Neural progenitor cell (in vitro differentiated cells): ENCODE measurements around the gene AUH. TPM values are rescaled to one million over a fixed set of nuclear protein-coding genes. Genes with fewer than 3 reads are reported as not detected.

ENCODE experiments used
- DNase-seq: peaks from one replicate; pipeline ENCODE4 v3.0.0-alpha.2; 2016; ENCODE audit warnings: low spot score
- H2AFZ ChIP-seq: fragments of 200-600 bp; sonication (generic); replicated peaks from 2 replicates; pipeline ENCODE4 v1.6.1; 2016; ENCODE audit warnings: antibody characterized with exemption
- H3F3A ChIP-seq: fragments of 200-600 bp; sonication (generic); 2 replicates; pipeline ENCODE4 v1.6.1; 2016; ENCODE audit warnings: antibody characterized with exemption, low read depth
- H3K27ac ChIP-seq: fragments of 200-600 bp; sonication (generic); 2 replicates; pipeline ENCODE4 v1.5.1; 2016; ENCODE audit warnings: mild to moderate bottlenecking
- H3K27me3 ChIP-seq: fragments of 200-600 bp; sonication (generic); 2 replicates; pipeline ENCODE4 v1.6.1; 2016; ENCODE audit warnings: mild to moderate bottlenecking, moderate library complexity
- H3K36me3 ChIP-seq: fragments of 200-600 bp; sonication (generic); 2 replicates; pipeline ENCODE4 v1.5.1; 2016
- H3K4me1 ChIP-seq: fragments of 200-600 bp; sonication (generic); 2 replicates; pipeline ENCODE4 v1.6.1; 2016; ENCODE audit warnings: mixed run types
- H3K4me2 ChIP-seq: fragments of 200-600 bp; sonication (generic); 2 replicates; pipeline ENCODE4 v1.6.1; 2016
- H3K4me3 ChIP-seq: fragments of 200-600 bp; sonication (generic); 2 replicates; pipeline ENCODE4 v1.5.1; 2016
- H3K79me2 ChIP-seq: fragments of 200-600 bp; sonication (generic); 2 replicates; pipeline ENCODE4 v1.6.1; 2016; ENCODE audit warnings: low read depth
- H3K9ac ChIP-seq: fragments of 200-600 bp; sonication (generic); 2 replicates; pipeline ENCODE4 v1.6.1; 2016
- H3K9me3 ChIP-seq: fragments of 200-600 bp; sonication (generic); 2 replicates; pipeline ENCODE4 v1.5.1; 2016; ENCODE audit warnings: low read depth
- H4K20me1 ChIP-seq: fragments of 200-600 bp; sonication (generic); 2 replicates; pipeline ENCODE4 v1.6.1; 2016; ENCODE audit warnings: low read depth
- H3K27ac Mint-ChIP-seq: 3 replicates; pipeline ENCODE4 v1.8.0; 2021; ENCODE audit warnings: mixed read lengths
- H3K27me3 Mint-ChIP-seq: 2 replicates; pipeline ENCODE4 v1.8.0; 2022; ENCODE audit warnings: low read depth, mild to moderate bottlenecking, inconsistent platforms, moderate library complexity, mixed read lengths; ENCODE audit not compliant: insufficient read depth
- H3K36me3 Mint-ChIP-seq: 3 replicates; pipeline ENCODE4 v1.8.0; 2021; ENCODE audit warnings: mixed read lengths
- H3K4me1 Mint-ChIP-seq: 3 replicates; pipeline ENCODE4 v1.8.0; 2021; ENCODE audit warnings: mixed read lengths
- H3K4me3 Mint-ChIP-seq: 3 replicates; pipeline ENCODE4 v1.8.0; 2021; ENCODE audit warnings: mild to moderate bottlenecking, moderate library complexity, mixed read lengths
- H3K9me3 Mint-ChIP-seq: 3 replicates; pipeline ENCODE4 v1.8.0; 2020; ENCODE audit warnings: mixed read lengths
- CTCF ChIP-seq: fragments of 200-600 bp; sonication (generic); IDR thresholded peaks from 2 replicates; pipeline ENCODE4 v1.5.1; 2017; ENCODE audit warnings: antibody characterized with exemption, mild to moderate bottlenecking
- EZH2 ChIP-seq: fragments of 200-600 bp; sonication (generic); IDR thresholded peaks from 2 replicates; pipeline ENCODE4 v1.6.1; 2017; ENCODE audit warnings: antibody characterized with exemption, mild to moderate bottlenecking, moderate library complexity
- EZH2phosphoT487 ChIP-seq: fragments of 200-600 bp; sonication (generic); IDR thresholded peaks from 2 replicates; pipeline ENCODE4 v1.6.1; 2017; ENCODE audit warnings: antibody characterized with exemption
- total RNA-seq: library from RNA; depleted of rRNA; stranded (reverse); fragments of >200 nt; gene quantifications from 2 replicates; pipeline ENCODE4 v1.2.3, GENCODE V29; 2015; ENCODE audit warnings: low replicate concordance

The AUH gene
- total RNA-seq, 1 donor from 2014 or later, result 17.3 TPM

DNA sequence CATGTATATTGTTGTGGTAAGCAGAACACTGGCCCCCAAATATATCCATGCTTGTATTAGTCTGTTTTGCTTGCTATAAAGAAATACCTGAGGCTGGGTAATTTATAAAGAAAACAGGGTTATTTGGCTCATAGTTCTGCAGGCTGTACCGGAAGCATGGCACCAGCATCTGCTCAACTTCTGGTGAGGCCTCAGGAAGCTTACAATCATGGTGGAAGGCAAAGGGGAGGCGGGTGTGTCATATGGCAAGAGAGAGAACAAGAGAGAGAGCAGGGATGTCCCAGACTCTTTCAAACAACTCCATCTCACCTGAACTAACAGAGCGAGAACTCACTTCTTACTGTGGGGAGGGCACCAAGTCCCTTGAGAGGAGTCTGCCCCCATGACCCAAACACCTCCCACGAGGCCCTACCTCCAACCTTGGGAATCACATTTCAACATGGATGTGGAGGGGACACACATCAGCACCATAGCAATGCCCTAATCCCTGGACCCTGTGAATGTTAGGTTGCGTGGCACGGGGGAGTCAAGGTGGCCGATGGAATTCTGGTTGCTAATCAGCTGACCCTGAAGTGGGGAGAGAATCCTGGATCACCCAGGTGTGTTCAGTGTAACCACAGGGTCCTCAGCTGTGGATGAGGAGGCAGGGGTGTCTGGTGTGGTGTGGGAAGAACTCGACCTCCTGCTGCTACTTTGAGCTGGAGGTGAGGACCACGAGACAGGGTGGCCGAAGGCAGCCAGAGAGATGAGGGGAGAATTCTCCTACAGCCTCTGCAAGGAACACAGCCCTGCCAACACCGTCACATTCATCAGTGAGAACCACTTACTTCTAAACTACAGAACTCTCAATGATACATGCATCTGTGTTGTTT, 172.8 kb downstream of the AUH start:
- no peak overlapping the region for H3K27ac Mint-ChIP-seq
- Histone ChIP-seq H3K4me3 (no peak overlapping the region), H2AFZ (no peak overlapping the region)

DNA sequence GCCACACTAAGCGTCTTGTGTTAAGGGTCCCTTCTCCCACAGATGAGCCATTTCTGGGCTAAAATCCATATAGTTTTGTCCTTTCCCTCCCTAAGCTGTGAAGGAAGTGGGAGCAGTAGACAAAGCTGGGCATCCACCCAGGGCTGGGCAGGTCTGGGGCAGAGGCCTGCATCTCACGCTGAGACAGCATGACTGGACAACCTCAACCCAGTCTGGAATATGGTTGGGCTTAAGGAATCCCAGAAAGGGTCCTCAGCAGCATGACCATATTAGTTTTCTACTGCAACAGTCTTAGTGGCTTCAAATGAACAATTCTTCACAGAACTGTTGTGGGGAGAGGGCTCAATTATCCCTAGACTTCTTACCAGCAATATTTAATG, 173.8 kb downstream of the AUH start:
- Mint-ChIP-seq H3K27me3 (peaks cover 9% of the 10 kb centered on the region), H3K27ac (no peak overlapping the region), H3K4me1 (peaks cover 20% of the 10 kb centered on the region), H3K36me3 (peaks cover 2% of the 10 kb centered on the region), H3K4me3 (no peak overlapping the region), H3K9me3 (peaks cover 5% of the 10 kb centered on the region)
- TF ChIP-seq CTCF (no peak), EZH2phosphoT487 (no peak), EZH2 (no peak)
- Histone ChIP-seq H4K20me1 (no peaks in the 10 kb centered on the region), H3K4me2 (no peak overlapping the region), H3K27ac (no peak overlapping the region), H3K27me3 (peaks cover 16% of the 10 kb centered on the region), H3K9ac (no peak overlapping the region), H3F3A (no peaks in the 10 kb centered on the region), H2AFZ (no peak overlapping the region), H3K9me3 (no peaks in the 10 kb centered on the region), H3K36me3 (no peaks in the 10 kb centered on the region), H3K4me3 (no peak overlapping the region), H3K4me1 (no peaks in the 10 kb centered on the region), H3K79me2 (no peaks in the 10 kb centered on the region)
- DNase-seq, result no peak

More for the DNA sequence above, 172.8 kb downstream of the AUH start:
- Histone ChIP-seq H3K4me2 (no peak overlapping the region), H3K36me3 (no peaks in the 10 kb centered on the region), H3K9ac (no peak overlapping the region), H3K9me3 (no peaks in the 10 kb centered on the region), H3K4me1 (no peaks in the 10 kb centered on the region), H4K20me1 (no peaks in the 10 kb centered on the region), H3K27me3 (peaks cover 25% of the 10 kb centered on the region), H3K27ac (no peak overlapping the region), H3K79me2 (no peaks in the 10 kb centered on the region), H3F3A (peaks cover 8% of the 10 kb centered on the region)
- Mint-ChIP-seq H3K9me3 (peaks cover 5% of the 10 kb centered on the region), H3K4me3 (no peak overlapping the region), H3K27me3 (peaks cover 9% of the 10 kb centered on the region), H3K4me1 (peaks cover 24% of the 10 kb centered on the region), H3K36me3 (peaks cover 2% of the 10 kb centered on the region)
- TF ChIP-seq CTCF (no peak), EZH2 (no peak), EZH2phosphoT487 (no peak)
- no peak for DNase-seq

DNA sequence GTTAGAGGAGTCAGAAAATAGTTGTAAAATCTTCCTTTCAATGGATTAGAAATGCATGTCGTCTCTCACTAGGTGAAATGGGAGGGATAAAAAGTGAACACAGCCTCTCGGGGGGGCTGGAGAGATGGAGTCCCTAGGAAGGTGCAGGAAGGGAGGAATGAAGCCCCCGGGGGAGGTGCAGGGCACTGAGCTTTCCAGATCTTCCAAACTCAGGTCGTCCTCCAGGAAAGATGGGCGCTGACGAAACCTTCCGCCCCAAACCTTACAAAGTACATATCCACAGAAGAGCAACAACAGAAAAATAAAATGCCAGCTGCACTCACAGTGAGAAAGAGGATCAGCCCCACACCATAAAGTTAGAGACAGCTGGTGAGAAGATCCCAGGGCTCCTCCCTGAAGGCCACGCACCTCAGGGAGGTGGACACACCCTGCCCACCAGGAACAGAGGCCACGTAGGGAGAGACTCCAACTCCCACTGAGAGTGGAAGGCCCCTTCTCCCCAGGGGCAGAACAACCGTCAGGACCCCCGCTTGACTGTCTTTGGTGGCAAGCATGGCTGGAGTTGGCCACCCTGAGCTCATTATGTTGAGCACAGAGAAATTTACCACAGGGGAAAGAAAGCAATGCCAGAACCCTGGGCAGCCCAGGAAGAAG, 174.3 kb downstream of the AUH start:
- H3K4me2 ChIP-seq, result no peak overlapping the region

More for the DNA sequence above, 174.3 kb downstream of the AUH start:
- H3K27ac Mint-ChIP-seq, result no peak overlapping the region
- H3K9me3 Mint-ChIP-seq, result peaks cover 5% of the 10 kb centered on the region
- Histone ChIP-seq H3K9ac (no peak overlapping the region), H3K79me2 (no peaks in the 10 kb centered on the region), H2AFZ (no peak overlapping the region), H4K20me1 (no peaks in the 10 kb centered on the region), H3K27me3 (peaks cover 11% of the 10 kb centered on the region), H3K4me3 (no peak overlapping the region), H3K4me1 (no peaks in the 10 kb centered on the region), H3K27ac (no peak overlapping the region), H3K9me3 (no peaks in the 10 kb centered on the region), H3K36me3 (no peaks in the 10 kb centered on the region), H3F3A (no peaks in the 10 kb centered on the region)
- peaks cover 20% of the 10 kb centered on the region for H3K4me1 Mint-ChIP-seq
- H3K36me3 Mint-ChIP-seq, result peaks cover 2% of the 10 kb centered on the region
- H3K4me3 Mint-ChIP-seq, result no peak overlapping the region
- H3K27me3 Mint-ChIP-seq, result peaks cover 9% of the 10 kb centered on the region
- TF ChIP-seq CTCF, result no peak
- TF ChIP-seq EZH2, result no peak
- no peak for TF ChIP-seq EZH2phosphoT487
- no peak for DNase-seq
